ENCODE data around the gene LRRC4C. TPM values are rescaled to one million over a fixed set of nuclear protein-coding genes. Genes with fewer than 3 reads are reported as not detected.

The LRRC4C gene
- total RNA-seq, result not detected in 2 replicates
- not detected in 2 replicates for polyA plus RNA-seq
- polyA plus RNA-seq (2011; cell fraction: cytosol; rRNA removed), result not detected in 2 replicates
- not detected in 2 replicates for polyA plus RNA-seq (2011; cell fraction: nucleus; rRNA removed)
- polyA plus RNA-seq (2012), result not detected in 2 replicates
- 0.15 TPM in 1 of 2 replicates, not detected in the other for polyA minus RNA-seq
- polyA minus RNA-seq (2011; cell fraction: cytosol; rRNA and poly(A)+ RNA removed), result not detected
- polyA minus RNA-seq (2011; cell fraction: nucleus; rRNA and poly(A)+ RNA removed), result not detected in 2 replicates
- Bru-seq, nascent RNA, result percentile 4 among the genes with signal in this experiment
- BruChase-seq, experiment 1, labeled RNA remaining after a 6-hour chase, result percentile 0 among the genes with signal in this experiment
- percentile 3 among the genes with signal in this experiment for BruChase-seq, experiment 2, labeled RNA remaining after a 2-hour chase
- long read RNA-seq, result 0 reads

DNA sequence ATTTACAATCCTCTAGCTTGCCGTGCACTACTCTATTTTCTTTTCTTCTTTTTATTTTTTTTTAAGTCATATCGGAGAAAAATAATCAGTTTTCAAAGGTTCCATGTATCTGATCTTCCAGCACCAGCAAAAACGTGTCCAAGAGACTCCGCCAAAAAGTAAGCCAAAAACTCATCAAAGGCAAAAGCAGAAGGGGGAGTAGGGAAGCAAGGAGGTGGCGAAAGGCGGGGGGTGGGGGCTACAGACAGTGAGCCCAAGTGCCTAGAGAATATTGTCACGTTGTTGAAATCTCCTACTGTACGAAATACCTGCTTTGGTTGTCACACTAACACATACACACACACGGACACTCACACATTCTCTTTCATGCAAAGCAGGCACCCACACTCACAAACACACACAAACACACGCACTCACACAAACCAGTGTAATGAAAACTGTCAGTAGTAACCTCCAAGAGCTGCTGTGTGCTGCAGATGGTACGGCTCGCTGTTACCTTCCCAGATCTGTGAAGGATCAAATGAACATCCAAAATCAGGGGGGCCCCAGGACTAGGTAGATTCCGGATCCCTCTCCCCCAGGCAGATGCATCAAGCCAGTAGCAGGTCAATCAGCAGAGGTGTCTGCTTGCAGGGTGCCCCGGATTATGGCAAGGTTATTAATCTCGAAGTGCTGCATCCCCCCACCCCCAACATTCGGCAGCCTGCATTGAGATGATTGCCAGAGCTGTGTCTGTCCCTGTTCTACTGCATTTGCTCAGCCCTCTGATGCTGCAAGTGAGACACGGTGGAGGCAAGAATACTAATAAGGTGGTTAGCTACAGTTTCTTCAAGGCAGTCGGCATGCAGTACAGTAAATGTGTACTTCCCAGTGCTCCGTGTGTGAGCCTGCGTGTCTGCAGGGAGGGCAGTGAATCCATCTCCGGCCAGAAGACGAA lies at the start of gene LRRC4C:
Gene LRRC4C, minus strand, starts transcription at position 188 of the 937 bp plus-strand sequence.
- dilution Hi-C loops (cut with MboI; ENCODE audit: extremely low pct_ligation_motif_present, low sequenced_read_pairs), result no loop called here
- CTCF ChIA-PET, result interaction anchor here (1.2 to 1.6 kb wide), 2 partner anchors 1065 to 1823 kb away, joined by 11 to 26 read pairs; no protein-coding TSS in a partner anchor

More for the DNA sequence above, at the start of gene LRRC4C:
- H3K4me1 ChIP-seq (ENCODE audit: control insufficient read depth, extremely low read depth, insufficient read depth, low read length), result no peaks in the 10 kb centered on the region
- no peaks in the 10 kb centered on the region for H3K79me2 ChIP-seq (ENCODE audit: control insufficient read depth, insufficient read depth, low read length)
- H3K9me1 ChIP-seq (replicated peaks; ENCODE audit: control insufficient read depth, extremely low read depth, insufficient read depth, low read length), result no peaks in the 10 kb centered on the region
- no peak within 1 kb of the TSS for H2AFZ ChIP-seq (ENCODE audit: low read depth, low read length)
- no TSS peak for BruUV-seq (replicated peaks)
- H3K4me3 ChIP-seq (replicated peaks in 1 of 3; ENCODE audit: insufficient read depth in 1 of 3, low read depth in 1 of 3, low read length in 3 of 3), result no peak within 1 kb of the TSS
- H3K9me3 ChIP-seq (replicated peaks; ENCODE audit: control insufficient read depth, insufficient read depth, low read length), result no peaks in the 10 kb centered on the region
- FAIRE-seq (no peak), DNase-seq (ENCODE audit: low read depth, low spot score) (no peak)
- TF ChIP-seq GATA2 (IDR thresholded peaks at IDR 0.05; ENCODE audit: insufficient read depth, insufficient read length, low read depth, low read length) (no peak), FOS (IDR thresholded peaks at IDR 0.05; ENCODE audit: borderline replicate concordance, insufficient read depth, low read length) (no peak), MYC (IDR thresholded peaks at IDR 0.05; ENCODE audit: low read depth, low read length) (no peak), JUN (IDR thresholded peaks at IDR 0.05; ENCODE audit: borderline replicate concordance, insufficient read depth, insufficient read length, low read depth) (no peak), EZH2 (IDR thresholded peaks at IDR 0.05; ENCODE audit: borderline replicate concordance, low read depth, low read length, severe bottlenecking) (no peak), POLR2A (IDR thresholded peaks at IDR 0.05; ENCODE audit: low read depth, low read length) (no peak), POLR2AphosphoS5 (IDR thresholded peaks at IDR 0.05; ENCODE audit: insufficient read depth, low read depth, low read length) (no peak)
- TF ChIP-seq, protein P1, sequence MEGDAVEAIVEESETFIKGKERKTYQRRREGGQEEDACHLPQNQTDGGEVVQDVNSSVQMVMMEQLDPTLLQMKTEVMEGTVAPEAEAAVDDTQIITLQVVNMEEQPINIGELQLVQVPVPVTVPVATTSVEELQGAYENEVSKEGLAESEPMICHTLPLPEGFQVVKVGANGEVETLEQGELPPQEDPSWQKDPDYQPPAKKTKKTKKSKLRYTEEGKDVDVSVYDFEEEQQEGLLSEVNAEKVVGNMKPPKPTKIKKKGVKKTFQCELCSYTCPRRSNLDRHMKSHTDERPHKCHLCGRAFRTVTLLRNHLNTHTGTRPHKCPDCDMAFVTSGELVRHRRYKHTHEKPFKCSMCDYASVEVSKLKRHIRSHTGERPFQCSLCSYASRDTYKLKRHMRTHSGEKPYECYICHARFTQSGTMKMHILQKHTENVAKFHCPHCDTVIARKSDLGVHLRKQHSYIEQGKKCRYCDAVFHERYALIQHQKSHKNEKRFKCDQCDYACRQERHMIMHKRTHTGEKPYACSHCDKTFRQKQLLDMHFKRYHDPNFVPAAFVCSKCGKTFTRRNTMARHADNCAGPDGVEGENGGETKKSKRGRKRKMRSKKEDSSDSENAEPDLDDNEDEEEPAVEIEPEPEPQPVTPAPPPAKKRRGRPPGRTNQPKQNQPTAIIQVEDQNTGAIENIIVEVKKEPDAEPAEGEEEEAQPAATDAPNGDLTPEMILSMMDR (IDR thresholded peaks at IDR 0.05; ENCODE audit: extremely low read depth in 1 of 2, insufficient read depth in 1 of 2, low read depth in 1 of 2, low read length in 2 of 2), result no peak
- TF ChIP-seq, protein P2, sequence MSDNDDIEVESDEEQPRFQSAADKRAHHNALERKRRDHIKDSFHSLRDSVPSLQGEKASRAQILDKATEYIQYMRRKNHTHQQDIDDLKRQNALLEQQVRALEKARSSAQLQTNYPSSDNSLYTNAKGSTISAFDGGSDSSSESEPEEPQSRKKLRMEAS (IDR thresholded peaks at IDR 0.05; ENCODE audit: insufficient read depth, insufficient read length), result no peak
- POLR2A ChIA-PET, result no interaction called here
- no peak within 1 kb of the TSS for H3K9ac ChIP-seq (replicated peaks; ENCODE audit: extremely low read depth, insufficient read depth, low read length)
- no peak within 1 kb of the TSS for H3K4me2 ChIP-seq (ENCODE audit: insufficient read depth, low read length)
- no peaks in the 10 kb centered on the region for H3K36me3 ChIP-seq (ENCODE audit: control insufficient read depth in 2 of 2, extremely low read depth in 1 of 2, insufficient read depth in 2 of 2, low read length in 2 of 2)
- H3K27ac ChIP-seq (ENCODE audit: insufficient read depth, low read depth, low read length), result no peak within 1 kb of the TSS
- no peaks in the 10 kb centered on the region for H4K20me1 ChIP-seq (replicated peaks; ENCODE audit: control insufficient read depth, extremely low read depth, insufficient read depth, low read length)
- peaks cover 0 to 2% of the 10 kb centered on the region in 2 experiments for H3K27me3 ChIP-seq (ENCODE audit: control insufficient read depth in 2 of 2, insufficient read depth in 2 of 2, low read length in 2 of 2)
- intact Hi-C loops (cut with micrococcal nuclease), result no loop called here

Data from endothelial cell of umbilical vein (primary cell).